CMK (cell line): ENCODE measurements around the gene ASCC1.
A peak's percentile ranks its signal among the peaks of the same experiment; 100 is the strongest.
"Not testable (repeated sequence)": the region's sequence is repeated elsewhere in the genome, so short reads cannot be mapped to it uniquely, and the experiment has no call there.

Source experiments
- DNase-seq: peaks from one replicate; pipeline ENCODE4 v3.0.0-alpha.2; 2010; ENCODE audit warnings: low read depth

Gene ASCC1, protein sequence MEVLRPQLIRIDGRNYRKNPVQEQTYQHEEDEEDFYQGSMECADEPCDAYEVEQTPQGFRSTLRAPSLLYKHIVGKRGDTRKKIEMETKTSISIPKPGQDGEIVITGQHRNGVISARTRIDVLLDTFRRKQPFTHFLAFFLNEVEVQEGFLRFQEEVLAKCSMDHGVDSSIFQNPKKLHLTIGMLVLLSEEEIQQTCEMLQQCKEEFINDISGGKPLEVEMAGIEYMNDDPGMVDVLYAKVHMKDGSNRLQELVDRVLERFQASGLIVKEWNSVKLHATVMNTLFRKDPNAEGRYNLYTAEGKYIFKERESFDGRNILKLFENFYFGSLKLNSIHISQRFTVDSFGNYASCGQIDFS

DNA sequence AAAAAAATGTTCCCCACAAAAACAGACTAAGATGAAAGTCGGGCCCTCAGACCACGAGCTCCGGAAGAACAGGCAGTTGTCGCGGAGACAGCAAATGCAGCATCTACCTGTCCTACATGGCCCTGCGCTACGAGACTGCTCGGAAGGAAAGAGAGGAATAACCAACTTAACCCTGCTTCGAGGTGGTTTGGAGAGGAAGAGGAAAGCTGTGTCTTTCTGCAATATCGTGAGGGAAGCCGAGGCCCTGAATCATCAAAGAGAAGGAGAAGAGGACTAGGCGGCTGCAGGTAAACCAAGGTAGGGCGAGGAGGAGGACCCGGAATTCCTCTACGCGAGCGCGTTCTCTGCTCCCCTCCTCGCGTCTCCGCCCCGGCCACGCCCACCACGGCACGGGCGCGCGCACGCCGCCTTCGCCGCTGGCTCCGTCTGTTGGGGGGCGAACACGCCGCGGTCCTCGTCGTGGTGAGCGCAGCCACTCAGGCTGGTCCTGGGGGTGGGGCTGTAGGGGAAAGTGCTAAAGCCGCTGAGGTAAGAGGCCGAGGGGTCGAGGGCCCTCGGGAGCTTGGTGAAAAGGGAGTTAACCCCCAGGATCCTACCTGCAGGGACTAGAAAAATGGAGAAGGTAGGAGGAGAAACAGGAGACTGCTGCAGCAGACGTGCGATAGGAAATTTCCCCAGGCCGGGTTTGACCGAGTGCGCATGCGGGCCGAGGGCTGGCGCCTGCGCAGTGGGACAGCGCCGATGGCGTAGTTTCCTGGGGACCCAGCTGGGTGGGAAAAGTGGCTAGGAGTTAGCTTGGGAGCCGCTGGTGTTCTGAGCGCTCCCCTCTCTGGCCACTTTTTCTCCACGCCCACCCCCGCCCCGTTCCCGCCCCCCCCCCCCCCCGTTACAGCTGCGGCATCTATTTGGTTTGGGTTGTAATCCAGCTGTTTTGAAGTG, at the start of gene ASCC1, which contains the start of gene ANAPC16:
ASCC1 (minus strand) TSS at position 666 of the 939 bp plus-strand sequence. CDS start 2,978 bp downstream, outside the sequence.
ANAPC16 (plus strand) TSS at position 402 of the 939 bp plus-strand sequence. CDS start 7,903 bp downstream, outside the sequence.
- DNase-seq = peak; percentile 80

- DNase-seq = no peak
Measured at GRCh38 chr10:72265508-72265907, 49.4 kb upstream of the ASCC1 start.

- DNase-seq = no peak
Measured at GRCh38 chr10:72264536-72264935, 48.5 kb upstream of the ASCC1 start.

DNA sequence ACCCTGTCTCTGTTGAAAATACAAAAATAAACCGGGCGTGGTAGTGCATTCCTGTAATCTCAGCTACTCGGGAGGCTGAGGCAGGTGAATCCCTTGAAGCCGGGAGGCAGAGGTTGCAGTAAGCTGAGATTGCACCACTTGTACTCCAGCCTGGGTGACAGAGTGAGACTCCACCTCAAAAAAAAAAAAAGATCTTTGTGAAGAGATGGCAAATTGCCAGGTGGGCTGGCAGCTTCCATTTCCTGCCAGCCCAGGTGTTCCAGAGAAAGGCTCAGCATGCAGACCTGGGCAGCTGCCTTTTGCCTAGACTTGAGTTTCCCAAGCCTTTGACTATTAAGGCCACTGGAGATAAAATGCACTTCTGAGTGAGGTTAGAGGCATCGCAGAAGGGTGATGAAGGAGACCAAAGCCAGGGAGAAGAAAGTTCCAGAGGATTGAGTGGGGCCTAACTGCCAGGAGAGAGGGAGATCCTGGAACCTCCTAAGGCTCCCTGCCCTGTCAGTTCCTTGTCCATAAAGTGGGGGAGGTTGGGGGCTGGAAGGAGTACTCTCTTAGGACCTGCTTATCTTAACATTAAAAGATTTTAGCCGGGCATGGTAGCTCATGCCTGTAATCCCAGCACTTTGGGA, 47.7 kb upstream of the ASCC1 start:
- no peak for DNase-seq

DNA sequence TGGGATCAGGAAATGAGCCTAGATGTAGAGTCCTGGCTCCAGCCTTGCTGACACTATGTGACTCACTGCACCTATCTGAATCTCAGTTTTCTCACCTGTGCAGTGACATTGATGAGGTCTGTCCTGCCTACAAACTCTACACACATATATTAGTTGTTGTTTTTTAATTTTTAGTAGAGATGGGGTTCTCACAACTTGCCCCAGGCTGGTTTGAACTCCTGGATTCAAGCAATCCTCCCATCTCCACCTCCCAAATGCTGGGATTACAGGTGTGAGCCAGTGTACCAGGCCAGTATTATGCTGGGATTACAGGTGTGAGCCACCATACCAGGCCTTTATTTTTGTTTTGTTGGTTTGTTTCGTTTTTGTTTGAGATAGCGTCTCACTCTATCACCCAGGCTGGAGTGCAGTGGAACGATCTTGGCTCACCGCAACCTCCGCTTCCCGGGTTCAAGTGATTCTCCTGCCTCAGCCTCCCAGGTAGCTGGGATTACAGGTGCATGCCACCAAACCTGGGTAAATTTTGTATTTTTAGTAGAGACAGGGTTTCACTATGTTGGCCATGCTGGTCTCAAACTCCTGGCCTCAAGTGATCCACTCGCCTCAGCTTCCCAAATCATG, 45.8 kb upstream of the ASCC1 start:
- no peak for DNase-seq

- DNase-seq = peak; percentile 93
Measured at GRCh38 chr10:72260976-72261783, 45.1 kb upstream of the ASCC1 start.

- DNase-seq = no peak
Measured at GRCh38 chr10:72260239-72260975, 44.3 kb upstream of the ASCC1 start.

GRCh38 chr10:72259491-72260238, 43.6 kb upstream of the ASCC1 start:
- DNase-seq = no peak

DNA sequence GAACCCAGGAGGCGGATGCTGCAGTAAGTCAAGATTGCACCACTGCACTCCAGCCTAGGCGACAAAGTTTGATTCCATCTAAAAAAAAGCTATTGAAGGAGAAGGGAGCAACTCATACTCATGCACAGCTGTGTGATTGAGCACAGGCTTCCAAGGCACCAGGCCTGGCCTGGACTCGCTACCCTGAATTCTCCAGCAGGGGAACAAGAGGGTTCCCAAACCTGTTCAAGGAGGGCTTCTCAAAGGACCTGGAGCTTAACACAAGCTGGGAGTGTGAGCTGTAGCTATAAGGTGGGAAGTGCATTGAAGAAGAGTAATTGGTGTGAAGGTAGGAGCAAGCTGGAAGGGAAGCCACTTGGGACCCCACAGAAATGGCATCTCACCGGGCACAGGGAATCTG, 42.5 kb upstream of the ASCC1 start:
- DNase-seq = no peak

- DNase-seq = peak; percentile 90
Measured at GRCh38 chr10:72257051-72257892, 41.2 kb upstream of the ASCC1 start.

DNA sequence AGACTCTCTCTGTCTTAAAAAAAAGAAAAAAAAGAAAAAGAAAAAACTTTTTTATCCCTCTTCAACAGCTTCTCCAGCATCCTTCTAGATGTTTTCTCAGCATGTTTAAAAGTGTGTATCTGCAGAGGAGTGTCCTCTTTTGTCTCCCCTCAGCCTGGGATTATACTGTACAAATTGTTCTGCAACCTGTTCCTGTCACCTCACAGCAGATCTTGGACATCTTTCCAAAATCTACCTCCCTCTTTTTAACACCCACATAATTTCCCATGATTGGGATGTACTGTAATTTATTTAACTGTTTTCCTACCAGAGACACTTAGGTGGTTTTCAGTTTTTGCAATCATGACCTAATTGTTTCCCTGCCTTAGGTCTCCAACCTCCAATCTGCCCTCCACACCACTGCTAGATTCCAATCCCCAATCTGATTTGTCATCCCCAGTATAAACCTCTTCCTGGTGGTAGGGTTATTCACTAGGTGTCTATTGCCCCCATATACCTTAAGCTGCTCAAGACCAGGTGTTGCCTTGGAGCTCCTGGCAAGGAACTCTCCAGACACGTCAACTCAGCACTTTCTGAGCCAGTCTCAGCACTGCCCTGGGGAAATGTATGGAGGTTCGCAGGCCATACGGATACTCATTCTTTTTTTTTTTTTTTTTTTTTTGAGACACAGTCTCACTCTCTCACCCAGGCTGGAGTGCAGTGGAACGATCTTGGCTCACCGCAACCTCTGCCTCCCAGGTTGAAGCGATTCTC, 40.1 kb upstream of the ASCC1 start:
- DNase-seq = no peak

DNA sequence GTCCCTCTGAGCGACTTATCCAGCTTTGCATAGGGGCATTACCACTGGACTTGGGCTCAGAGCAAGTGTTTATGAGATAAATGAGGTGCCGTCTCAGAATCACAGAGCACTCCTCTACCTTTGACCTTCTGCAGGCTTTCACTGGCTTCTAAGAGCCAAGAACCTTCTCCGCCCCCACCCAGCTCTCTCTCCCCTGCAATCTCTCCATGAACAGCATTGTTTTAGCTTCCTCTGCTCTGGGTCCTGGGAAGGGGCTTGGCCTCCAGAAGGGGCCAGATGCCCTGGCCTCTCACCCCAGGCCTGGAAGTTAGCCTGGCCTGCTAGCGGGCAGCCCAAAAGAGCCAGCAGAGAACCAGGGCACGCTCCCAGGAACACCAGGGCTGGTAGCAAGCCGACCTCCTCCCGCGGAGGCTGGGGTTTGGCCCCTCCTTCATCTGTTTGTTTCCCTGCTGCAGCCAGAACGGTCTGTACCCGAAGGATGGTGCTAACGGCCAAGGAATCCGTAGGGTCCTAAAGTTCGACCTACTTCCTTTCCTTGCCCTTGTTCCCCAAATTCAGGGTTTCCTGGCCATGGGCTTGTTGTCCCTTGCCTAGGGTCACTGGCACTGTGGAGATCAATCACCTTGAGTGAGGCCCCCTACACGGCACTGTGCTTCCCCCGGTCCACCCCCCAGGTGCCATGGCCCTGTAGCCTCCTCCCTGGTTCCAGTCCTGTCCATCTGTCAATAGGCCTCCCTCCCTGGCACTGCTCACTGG, 38.9 kb upstream of the ASCC1 start:
- DNase-seq = no peak

DNA sequence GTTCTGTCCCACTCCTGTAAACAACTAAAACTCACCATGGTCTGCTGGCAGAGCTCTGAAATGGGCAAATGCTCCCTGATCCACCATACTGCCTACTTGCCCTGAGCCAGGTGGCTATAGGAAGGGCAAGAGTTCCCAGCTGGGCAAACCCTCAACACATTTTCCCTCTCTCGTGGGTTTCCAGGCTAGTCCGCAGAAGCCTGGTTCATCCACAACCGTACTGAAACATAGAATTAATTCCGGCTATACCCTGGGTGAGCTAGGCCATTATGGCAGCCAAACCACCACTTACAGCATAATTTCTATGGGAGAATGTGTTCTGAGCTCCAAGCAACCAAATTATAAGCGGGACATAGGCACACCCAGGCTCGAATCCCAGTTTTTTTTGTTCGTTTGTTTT, 37.5 kb upstream of the ASCC1 start:
- no peak for DNase-seq

- no peak for DNase-seq
Measured at GRCh38 chr10:72252972-72253371, 36.9 kb upstream of the ASCC1 start.

DNA sequence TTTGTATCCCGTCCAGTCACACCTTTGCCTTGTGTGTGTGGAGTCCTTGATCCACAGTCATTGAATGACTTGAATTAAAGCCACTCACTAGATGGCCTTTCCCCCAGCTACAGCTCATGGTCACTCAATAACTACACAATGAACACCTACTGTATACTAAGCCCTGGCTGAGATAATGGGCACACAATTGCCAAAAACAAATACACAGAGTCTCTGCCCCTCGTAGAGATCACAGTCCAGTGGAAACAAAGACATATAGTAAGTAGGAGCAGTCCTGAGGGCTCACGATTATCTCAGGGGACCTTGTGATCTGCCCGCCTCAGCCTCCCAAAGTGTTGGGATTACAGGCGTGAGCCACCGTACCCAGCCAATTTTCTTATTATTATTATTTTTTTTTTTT, 35.6 kb upstream of the ASCC1 start:
- DNase-seq = no peak

DNA sequence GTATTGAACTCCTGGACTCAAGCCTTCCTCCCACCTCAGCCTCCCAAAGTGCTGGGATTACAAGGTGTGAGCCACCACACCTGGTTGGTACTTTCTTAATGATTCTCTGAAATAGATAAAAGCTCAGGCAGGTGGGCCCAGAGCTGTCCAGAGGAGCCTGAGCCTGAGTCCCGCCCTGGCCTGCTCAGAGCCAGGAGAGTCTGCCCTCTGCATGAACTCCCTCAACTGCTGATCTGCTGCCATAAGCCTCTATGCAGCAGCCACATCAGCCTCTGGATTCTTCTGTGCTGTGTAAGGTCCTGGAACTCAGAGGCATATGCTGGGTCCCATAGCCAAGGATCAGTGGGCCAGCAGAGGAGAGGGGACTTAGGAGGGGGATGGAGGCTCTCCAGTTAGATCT, 34.6 kb upstream of the ASCC1 start:
- no peak for DNase-seq

DNA sequence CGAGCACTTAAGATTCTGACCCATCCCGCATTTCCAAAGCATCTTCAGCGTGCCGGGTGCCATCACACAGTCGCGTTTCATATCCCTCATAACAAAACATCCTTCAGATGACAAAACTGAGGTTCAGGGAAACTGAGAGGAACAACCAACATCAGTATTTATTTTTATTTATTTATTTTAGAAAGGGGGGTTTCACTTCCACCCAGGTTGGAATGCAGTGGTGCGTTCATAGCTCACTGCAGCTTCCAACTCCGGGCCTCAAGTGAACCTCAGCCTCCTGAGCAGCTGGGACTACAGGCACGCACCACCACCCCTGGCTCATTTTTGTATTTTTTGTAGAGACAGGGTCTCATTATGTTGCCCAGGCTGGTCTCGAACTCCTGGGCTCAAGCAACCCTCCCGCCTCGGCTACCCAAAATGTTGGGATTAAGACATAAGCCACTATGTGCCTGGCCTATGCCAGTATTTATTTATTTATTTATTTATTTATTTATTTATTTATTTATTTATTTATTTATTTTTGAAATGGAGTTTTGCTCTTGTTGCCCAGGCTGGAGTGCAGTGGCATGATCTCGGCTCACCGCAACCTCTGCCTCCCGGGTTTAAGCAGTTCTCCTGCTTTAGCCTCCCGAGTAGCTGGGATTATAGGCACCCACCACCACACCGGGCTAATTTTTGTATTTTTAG, 33.2 kb upstream of the ASCC1 start:
- not testable (repeated sequence) for DNase-seq
